Fibroblast of pulmonary artery (primary cell): ENCODE data around the gene DMKN.

Source experiments
- DNase-seq: peaks from one replicate; pipeline ENCODE4 v3.0.0-alpha.2; 2010; ENCODE audit warnings: low read depth
- H3K4me3 ChIP-seq: replicated peaks from 2 replicates; pipeline ENCODE4 v1.5.1; 2011; ENCODE audit warnings: low read depth, mild to moderate bottlenecking, control low read depth, low read length, moderate library complexity
- CTCF ChIP-seq: IDR thresholded peaks from 2 replicates; pipeline ENCODE4 v1.5.1; 2011; ENCODE audit warnings: mild to moderate bottlenecking, control low read depth, low read length, inconsistent platforms; ENCODE audit errors: missing control alignments

Gene DMKN

GRCh38 chr19:35522745-35523327, 9.4 kb upstream of the DMKN start:
- TF ChIP-seq CTCF: no peak
- no peak overlapping the region for H3K4me3 ChIP-seq
- DNase-seq: no peak

DNA sequence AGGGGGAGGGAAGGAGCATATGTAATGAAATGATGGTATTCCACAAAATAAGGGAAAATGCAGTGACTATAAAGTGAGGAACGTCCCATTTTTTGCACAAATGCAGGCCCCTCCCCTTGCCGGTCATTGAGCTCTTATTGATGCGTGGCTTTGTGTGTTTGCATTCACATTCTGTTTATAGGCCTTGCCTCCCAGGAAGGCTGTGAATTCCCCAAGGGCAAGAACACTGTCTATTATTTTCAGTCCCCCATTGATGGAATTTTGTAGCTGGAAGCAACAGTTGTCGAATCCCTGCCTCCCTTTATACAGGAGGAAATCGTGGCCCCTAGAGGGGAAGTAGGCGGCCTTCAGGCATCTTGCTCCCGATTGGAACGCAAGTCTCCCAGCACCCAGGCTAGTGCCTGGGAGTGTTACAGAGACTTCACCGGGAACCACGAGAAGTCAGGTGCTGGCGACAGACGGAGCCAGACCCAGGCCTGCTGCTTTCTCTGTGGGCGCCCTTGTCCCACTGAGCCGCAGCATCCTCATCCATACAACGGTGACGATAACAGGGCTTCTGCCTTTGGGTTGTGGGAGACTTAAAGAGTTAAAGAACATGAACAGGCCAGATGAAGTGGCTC, 7.8 kb upstream of the DMKN start:
- DNase-seq: no peak
- TF ChIP-seq CTCF: no peak
- no peak overlapping the region for H3K4me3 ChIP-seq

- DNase-seq: peak; percentile 22
- H3K4me3 ChIP-seq: no peak overlapping the region
- TF ChIP-seq CTCF: no peak
Measured at GRCh38 chr19:35519291-35519690, 5.8 kb upstream of the DMKN start.

GRCh38 chr19:35518313-35518712, 4.9 kb upstream of the DMKN start:
- no peak overlapping the region for H3K4me3 ChIP-seq
- TF ChIP-seq CTCF: no peak
- DNase-seq: peak; percentile 98

GRCh38 chr19:35517342-35517741, 3.9 kb upstream of the DMKN start:
- no peak for TF ChIP-seq CTCF
- no peak for DNase-seq
- no peak overlapping the region for H3K4me3 ChIP-seq

- no peak overlapping the region for H3K4me3 ChIP-seq
- DNase-seq: no peak
- TF ChIP-seq CTCF: no peak
Measured at GRCh38 chr19:35516310-35516709, 2.9 kb upstream of the DMKN start.

DNA sequence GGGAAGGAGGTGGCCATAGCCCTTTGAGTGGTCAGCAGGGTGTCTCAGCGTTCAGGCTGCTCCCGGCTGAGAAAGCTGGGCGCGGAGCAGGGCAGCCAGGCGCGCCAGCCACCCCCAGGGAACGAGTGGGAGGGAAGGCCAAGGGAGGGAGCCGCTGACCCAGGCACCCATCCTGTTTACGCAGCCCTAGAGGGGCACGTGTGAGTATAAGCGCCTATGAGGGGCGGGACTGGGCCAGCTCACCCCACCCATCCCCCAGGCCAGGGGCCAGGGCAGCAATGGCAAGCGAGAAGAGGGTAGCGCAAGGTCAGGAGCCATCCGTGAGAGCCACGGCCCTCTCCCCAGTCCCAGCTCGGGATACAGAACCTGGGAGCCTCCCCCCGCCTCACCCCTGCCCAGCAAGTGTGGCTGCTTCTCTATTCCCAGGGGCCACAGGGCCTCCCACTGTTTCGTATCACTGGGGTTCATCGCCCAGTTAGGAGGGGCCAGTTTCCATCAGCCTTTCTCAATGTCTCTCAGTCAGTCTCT, 897 bp upstream of the DMKN start:
- no peak overlapping the region for H3K4me3 ChIP-seq
- DNase-seq: peak; percentile 54
- no peak for TF ChIP-seq CTCF
